ENCODE data around the gene UBE2U.

Gene UBE2U, protein sequence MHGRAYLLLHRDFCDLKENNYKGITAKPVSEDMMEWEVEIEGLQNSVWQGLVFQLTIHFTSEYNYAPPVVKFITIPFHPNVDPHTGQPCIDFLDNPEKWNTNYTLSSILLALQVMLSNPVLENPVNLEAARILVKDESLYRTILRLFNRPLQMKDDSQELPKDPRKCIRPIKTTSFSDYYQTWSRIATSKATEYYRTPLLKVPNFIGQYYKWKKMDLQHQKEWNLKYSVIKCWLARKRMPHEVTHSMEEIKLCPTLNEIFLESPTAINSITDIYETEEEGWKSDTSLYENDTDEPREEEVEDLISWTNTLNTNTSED

DNA sequence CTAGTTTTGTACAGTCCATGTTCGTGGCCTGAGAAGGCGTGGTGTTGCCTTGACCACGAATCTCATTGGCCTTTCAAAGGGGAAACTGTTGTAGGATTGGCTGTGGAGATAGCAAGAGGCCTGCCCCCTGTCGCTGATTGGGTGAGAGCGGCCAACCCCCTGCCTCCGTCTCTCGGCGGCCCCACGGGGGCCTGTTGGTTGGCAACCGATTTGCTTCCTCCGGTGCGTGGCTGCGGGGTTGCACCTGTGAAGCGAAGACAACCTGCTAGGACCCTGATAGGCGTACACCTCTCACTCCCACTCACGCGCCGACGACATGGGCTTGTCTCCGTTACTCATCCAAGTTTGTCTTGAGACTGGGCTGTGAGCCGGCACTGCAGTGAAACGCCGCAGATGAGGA, at the start of gene UBE2U:
TSS of gene UBE2U (plus strand) at position 204 of the 400 bp plus-strand sequence. CDS start 428 bp downstream, outside the sequence.
- Histone ChIP-seq H3K4me1 (ENCODE audit: insufficient read depth, poor library complexity, severe bottlenecking) (no peaks in the 10 kb centered on the region), H3K27ac (ENCODE audit: poor library complexity, severe bottlenecking) (no peak within 1 kb of the TSS), H3K36me3 (ENCODE audit: low read depth) (no peaks in the 10 kb centered on the region), H3K9me3 (ENCODE audit: severe bottlenecking) (no peaks in the 10 kb centered on the region), H3K4me3 (ENCODE audit: severe bottlenecking) (no peak within 1 kb of the TSS), H3K27me3 (ENCODE audit: insufficient read depth, poor library complexity, severe bottlenecking) (no peaks in the 10 kb centered on the region)
- TF ChIP-seq, protein P1, sequence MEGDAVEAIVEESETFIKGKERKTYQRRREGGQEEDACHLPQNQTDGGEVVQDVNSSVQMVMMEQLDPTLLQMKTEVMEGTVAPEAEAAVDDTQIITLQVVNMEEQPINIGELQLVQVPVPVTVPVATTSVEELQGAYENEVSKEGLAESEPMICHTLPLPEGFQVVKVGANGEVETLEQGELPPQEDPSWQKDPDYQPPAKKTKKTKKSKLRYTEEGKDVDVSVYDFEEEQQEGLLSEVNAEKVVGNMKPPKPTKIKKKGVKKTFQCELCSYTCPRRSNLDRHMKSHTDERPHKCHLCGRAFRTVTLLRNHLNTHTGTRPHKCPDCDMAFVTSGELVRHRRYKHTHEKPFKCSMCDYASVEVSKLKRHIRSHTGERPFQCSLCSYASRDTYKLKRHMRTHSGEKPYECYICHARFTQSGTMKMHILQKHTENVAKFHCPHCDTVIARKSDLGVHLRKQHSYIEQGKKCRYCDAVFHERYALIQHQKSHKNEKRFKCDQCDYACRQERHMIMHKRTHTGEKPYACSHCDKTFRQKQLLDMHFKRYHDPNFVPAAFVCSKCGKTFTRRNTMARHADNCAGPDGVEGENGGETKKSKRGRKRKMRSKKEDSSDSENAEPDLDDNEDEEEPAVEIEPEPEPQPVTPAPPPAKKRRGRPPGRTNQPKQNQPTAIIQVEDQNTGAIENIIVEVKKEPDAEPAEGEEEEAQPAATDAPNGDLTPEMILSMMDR (IDR thresholded peaks at IDR 0.05; ENCODE audit: poor library complexity, severe bottlenecking) = no peak
- no peak for ATAC-seq (ENCODE audit: low read depth)
- DNase-seq (ENCODE audit: low spot score) = no peak

DNA sequence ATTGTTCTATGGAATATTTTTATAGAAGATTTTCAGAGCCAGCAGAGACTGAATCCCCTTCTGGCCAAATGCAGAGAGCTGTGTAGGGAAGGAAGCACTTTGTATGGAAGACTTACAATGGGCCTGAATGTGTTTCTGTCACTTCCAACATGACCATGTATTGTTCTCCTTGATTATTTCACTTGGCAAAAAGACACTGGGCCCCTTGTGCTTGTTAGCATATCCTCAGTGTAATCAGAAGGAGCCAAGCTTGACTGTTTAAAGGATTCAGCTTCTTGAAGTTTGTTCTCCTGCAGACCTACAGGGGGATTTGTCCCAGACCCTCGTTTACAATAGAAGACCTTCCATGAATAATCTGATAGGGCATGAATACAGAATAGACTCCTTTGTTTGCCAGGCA, 48.1 kb upstream of the UBE2U start:
- Histone ChIP-seq H3K4me1 (ENCODE audit: insufficient read depth, poor library complexity, severe bottlenecking) (no peaks in the 10 kb centered on the region), H3K36me3 (ENCODE audit: low read depth) (no peaks in the 10 kb centered on the region), H3K27me3 (ENCODE audit: insufficient read depth, poor library complexity, severe bottlenecking) (no peaks in the 10 kb centered on the region), H3K9me3 (ENCODE audit: severe bottlenecking) (no peaks in the 10 kb centered on the region), H3K27ac (ENCODE audit: poor library complexity, severe bottlenecking) (no peak overlapping the region), H3K4me3 (ENCODE audit: severe bottlenecking) (no peak overlapping the region)
- DNase-seq (ENCODE audit: low spot score) = no peak
- ATAC-seq (ENCODE audit: low read depth) = no peak
- TF ChIP-seq, protein P1 (IDR thresholded peaks at IDR 0.05; ENCODE audit: poor library complexity, severe bottlenecking) = no peak

DNA sequence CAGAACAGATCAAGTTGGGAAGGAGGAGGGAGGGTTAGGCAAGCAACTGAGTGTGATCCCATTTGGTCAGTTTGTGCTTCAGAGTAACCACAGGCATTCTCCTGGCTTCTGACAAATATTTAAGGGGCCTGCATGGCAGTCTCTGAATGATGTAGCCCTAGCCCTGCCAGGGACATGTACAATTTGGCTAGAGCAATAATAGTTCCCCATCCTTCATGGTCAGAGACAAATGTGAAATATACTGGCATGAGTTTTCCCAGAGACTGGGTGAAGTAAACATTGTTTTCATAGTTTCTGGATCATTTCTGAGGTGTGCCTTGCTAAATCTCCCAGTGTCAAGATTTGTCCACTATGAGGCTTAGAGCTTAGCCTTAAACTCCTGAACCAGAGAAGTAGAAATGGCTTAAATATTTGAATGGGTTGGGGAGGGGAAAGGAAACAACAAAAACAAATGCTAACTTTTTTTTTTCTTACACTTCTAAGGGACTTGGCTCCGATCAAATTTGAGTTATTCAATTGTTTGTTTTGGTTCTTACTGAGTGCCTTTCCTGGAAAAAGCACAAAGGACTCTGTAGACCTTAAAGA, 42.0 kb upstream of the UBE2U start:
- TF ChIP-seq, protein P1 (IDR thresholded peaks at IDR 0.05; ENCODE audit: poor library complexity, severe bottlenecking) = no peak
- ATAC-seq (ENCODE audit: low read depth) = no peak

DNA sequence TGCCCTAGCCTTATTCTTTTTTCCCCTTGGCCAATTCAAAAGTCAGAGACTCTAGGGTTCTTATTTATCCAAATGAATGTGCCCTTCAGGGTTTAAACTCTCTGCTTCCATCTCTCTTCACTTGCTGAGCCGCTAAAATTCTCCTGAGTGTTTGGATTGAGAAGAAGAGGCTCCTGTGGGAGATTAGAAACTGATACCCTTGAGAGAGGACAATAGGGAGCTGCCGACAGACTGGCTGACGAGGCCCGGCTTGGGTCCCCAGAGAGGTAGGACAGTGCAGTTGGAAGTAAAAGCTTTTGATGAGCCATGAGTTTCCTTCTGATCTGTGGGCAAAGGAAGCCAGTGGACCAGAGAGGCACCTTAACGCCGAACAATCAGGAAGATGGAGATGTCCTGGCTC, 41.3 kb upstream of the UBE2U start:
- no peak for ATAC-seq (ENCODE audit: low read depth)
- H3K4me3 ChIP-seq (ENCODE audit: severe bottlenecking) = no peak overlapping the region
- H3K36me3 ChIP-seq (ENCODE audit: low read depth) = no peaks in the 10 kb centered on the region
- H3K9me3 ChIP-seq (ENCODE audit: severe bottlenecking) = no peaks in the 10 kb centered on the region
- TF ChIP-seq, protein P1 (IDR thresholded peaks at IDR 0.05; ENCODE audit: poor library complexity, severe bottlenecking) = no peak
- no peak overlapping the region for H3K27ac ChIP-seq (ENCODE audit: poor library complexity, severe bottlenecking)
- no peaks in the 10 kb centered on the region for H3K27me3 ChIP-seq (ENCODE audit: insufficient read depth, poor library complexity, severe bottlenecking)
- no peak for DNase-seq (ENCODE audit: low spot score)
- no peaks in the 10 kb centered on the region for H3K4me1 ChIP-seq (ENCODE audit: insufficient read depth, poor library complexity, severe bottlenecking)

More for the DNA sequence above, 42.0 kb upstream of the UBE2U start:
- DNase-seq (ENCODE audit: low spot score) = no peak
- H3K9me3 ChIP-seq (ENCODE audit: severe bottlenecking) = no peaks in the 10 kb centered on the region
- no peak overlapping the region for H3K27ac ChIP-seq (ENCODE audit: poor library complexity, severe bottlenecking)
- no peaks in the 10 kb centered on the region for H3K27me3 ChIP-seq (ENCODE audit: insufficient read depth, poor library complexity, severe bottlenecking)
- H3K36me3 ChIP-seq (ENCODE audit: low read depth) = no peaks in the 10 kb centered on the region
- H3K4me1 ChIP-seq (ENCODE audit: insufficient read depth, poor library complexity, severe bottlenecking) = no peaks in the 10 kb centered on the region
- no peak overlapping the region for H3K4me3 ChIP-seq (ENCODE audit: severe bottlenecking)

DNA sequence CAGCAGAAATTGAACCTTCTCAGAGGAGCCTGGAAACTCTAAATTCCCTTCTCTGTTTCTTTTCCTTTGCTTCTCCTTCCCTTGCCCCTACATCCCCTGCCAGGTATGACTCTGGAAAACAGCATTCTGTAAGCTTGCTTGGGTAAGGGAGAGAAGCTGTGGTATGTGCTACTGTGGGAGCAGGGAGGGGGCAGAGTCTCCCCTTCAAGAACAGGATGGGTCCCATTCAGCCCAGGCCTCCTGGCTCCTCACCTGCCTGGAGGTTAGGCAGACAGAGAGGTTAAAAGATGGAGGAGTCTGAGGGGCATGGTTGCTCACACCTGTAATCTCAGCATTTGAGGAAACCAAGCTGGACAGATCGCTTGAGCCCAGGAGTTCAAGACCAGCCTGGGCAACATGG, 40.6 kb upstream of the UBE2U start:
- no peak for ATAC-seq (ENCODE audit: low read depth)
- Histone ChIP-seq H3K4me1 (ENCODE audit: insufficient read depth, poor library complexity, severe bottlenecking) (no peaks in the 10 kb centered on the region), H3K27ac (ENCODE audit: poor library complexity, severe bottlenecking) (no peak overlapping the region), H3K27me3 (ENCODE audit: insufficient read depth, poor library complexity, severe bottlenecking) (no peaks in the 10 kb centered on the region), H3K36me3 (ENCODE audit: low read depth) (no peaks in the 10 kb centered on the region), H3K9me3 (ENCODE audit: severe bottlenecking) (no peaks in the 10 kb centered on the region), H3K4me3 (ENCODE audit: severe bottlenecking) (no peak overlapping the region)
- TF ChIP-seq, protein P1 (IDR thresholded peaks at IDR 0.05; ENCODE audit: poor library complexity, severe bottlenecking) = no peak
- DNase-seq (ENCODE audit: low spot score) = no peak

All from RWPE2 (cell line).